ENCODE results near the gene ATXN1.
"Not testable (repeated sequence)": the region's sequence is repeated elsewhere in the genome, so short reads cannot be mapped to it uniquely, and the experiment has no call there.

ATXN1 gene

GRCh38 chr6:16270178-16270794 is 491.0 kb downstream of the ATXN1 start:
- Histone ChIP-seq H3K4me3 (ENCODE audit: low read length) (no peak overlapping the region), H3K27me3 (ENCODE audit: control insufficient read depth, insufficient read depth, low read length) (no peaks in the 10 kb centered on the region), H3K9me3 (ENCODE audit: control insufficient read depth, insufficient read depth, low read length) (no peaks in the 10 kb centered on the region; the same call in 1 of the 2 replicates), H3K27ac (ENCODE audit: low read length) (no peak overlapping the region), H3K36me3 (ENCODE audit: control insufficient read depth, insufficient read depth, low read length) (no peaks in the 10 kb centered on the region), H3K4me1 (ENCODE audit: control insufficient read depth, insufficient read depth, low read length) (no peaks in the 10 kb centered on the region)
- no peak for DNase-seq (ENCODE audit: low read depth, low spot score)
- no CpG with 5 or more reads among the region's 5 CpGs for WGBS (ENCODE audit: insufficient coverage, insufficient read length)

- not testable (repeated sequence) for H3K27ac ChIP-seq (ENCODE audit: low read length); H3K27me3 ChIP-seq (ENCODE audit: control insufficient read depth, insufficient read depth, low read length); DNase-seq (ENCODE audit: low read depth, low spot score); H3K9me3 ChIP-seq (ENCODE audit: control insufficient read depth, insufficient read depth, low read length); H3K4me3 ChIP-seq (ENCODE audit: low read length); H3K4me1 ChIP-seq (ENCODE audit: control insufficient read depth, insufficient read depth, low read length); H3K36me3 ChIP-seq (ENCODE audit: control insufficient read depth, insufficient read depth, low read length)
- WGBS (ENCODE audit: insufficient coverage, insufficient read length) = no CpG with 5 or more reads among the region's 7 CpGs
Observed at GRCh38 chr6:16269442-16270070, 491.7 kb downstream of the ATXN1 start.

GRCh38 chr6:16267428-16268263 is 493.6 kb downstream of the ATXN1 start:
- no peak for DNase-seq (ENCODE audit: low read depth, low spot score)
- no peak overlapping the region for H3K27ac ChIP-seq (ENCODE audit: low read length)
- no peak overlapping the region for H3K4me3 ChIP-seq (ENCODE audit: low read length)
- no CpG with 5 or more reads among the region's 23 CpGs for WGBS (ENCODE audit: insufficient coverage, insufficient read length)
- H3K36me3 ChIP-seq (ENCODE audit: control insufficient read depth, insufficient read depth, low read length) = no peaks in the 10 kb centered on the region
- H3K27me3 ChIP-seq (ENCODE audit: control insufficient read depth, insufficient read depth, low read length) = no peaks in the 10 kb centered on the region
- H3K4me1 ChIP-seq (ENCODE audit: control insufficient read depth, insufficient read depth, low read length) = 0 out of 2 replicates have a peak, but pooled peaks cover 1% of the 10 kb centered on the region
- H3K9me3 ChIP-seq (ENCODE audit: control insufficient read depth, insufficient read depth, low read length) = no peaks in the 10 kb centered on the region

GRCh38 chr6:16265351-16266341 is 495.6 kb downstream of the ATXN1 start:
- H3K27me3 ChIP-seq (ENCODE audit: control insufficient read depth, insufficient read depth, low read length) = no peaks in the 10 kb centered on the region
- H3K9me3 ChIP-seq (ENCODE audit: control insufficient read depth, insufficient read depth, low read length) = no peaks in the 10 kb centered on the region
- no peaks in the 10 kb centered on the region for H3K36me3 ChIP-seq (ENCODE audit: control insufficient read depth, insufficient read depth, low read length)
- no CpG with 5 or more reads among the region's 31 CpGs for WGBS (ENCODE audit: insufficient coverage, insufficient read length)
- DNase-seq (ENCODE audit: low read depth, low spot score) = no peak
- 0 out of 2 replicates have a peak, but pooled peaks cover 1% of the 10 kb centered on the region for H3K4me1 ChIP-seq (ENCODE audit: control insufficient read depth, insufficient read depth, low read length)
- no peak overlapping the region for H3K27ac ChIP-seq (ENCODE audit: low read length)
- no peak overlapping the region for H3K4me3 ChIP-seq (ENCODE audit: low read length)

GRCh38 chr6:16264785-16265184 is 496.5 kb downstream of the ATXN1 start:
- H3K27ac ChIP-seq (ENCODE audit: low read length) = no peak overlapping the region
- H3K9me3 ChIP-seq (ENCODE audit: control insufficient read depth, insufficient read depth, low read length) = no peaks in the 10 kb centered on the region
- no peaks in the 10 kb centered on the region for H3K27me3 ChIP-seq (ENCODE audit: control insufficient read depth, insufficient read depth, low read length)
- no peak overlapping the region for H3K4me3 ChIP-seq (ENCODE audit: low read length)
- H3K4me1 ChIP-seq (ENCODE audit: control insufficient read depth, insufficient read depth, low read length) = 0 out of 2 replicates have a peak, but pooled peaks cover 1% of the 10 kb centered on the region
- no peaks in the 10 kb centered on the region for H3K36me3 ChIP-seq (ENCODE audit: control insufficient read depth, insufficient read depth, low read length)
- DNase-seq (ENCODE audit: low read depth, low spot score) = no peak
- WGBS (ENCODE audit: insufficient coverage, insufficient read length) = no CpG with 5 or more reads among the region's 2 CpGs

GRCh38 chr6:16263464-16264099 is 497.7 kb downstream of the ATXN1 start:
- not testable (repeated sequence) for H3K27ac ChIP-seq (ENCODE audit: low read length); DNase-seq (ENCODE audit: low read depth, low spot score); H3K9me3 ChIP-seq (ENCODE audit: control insufficient read depth, insufficient read depth, low read length); H3K36me3 ChIP-seq (ENCODE audit: control insufficient read depth, insufficient read depth, low read length); H3K4me1 ChIP-seq (ENCODE audit: control insufficient read depth, insufficient read depth, low read length); H3K4me3 ChIP-seq (ENCODE audit: low read length); H3K27me3 ChIP-seq (ENCODE audit: control insufficient read depth, insufficient read depth, low read length)
- WGBS (ENCODE audit: insufficient coverage, insufficient read length) = no CpG with 5 or more reads among the region's 13 CpGs

GRCh38 chr6:16262773-16263172 is 498.5 kb downstream of the ATXN1 start:
- no CpG with 5 or more reads among the region's 12 CpGs for WGBS (ENCODE audit: insufficient coverage, insufficient read length)
- H3K27me3 ChIP-seq (ENCODE audit: control insufficient read depth, insufficient read depth, low read length); H3K4me3 ChIP-seq (ENCODE audit: low read length): not testable (repeated sequence)

GRCh38 chr6:16260602-16261001 is 500.7 kb downstream of the ATXN1 start:
- not testable (repeated sequence) for H3K36me3 ChIP-seq (ENCODE audit: control insufficient read depth, insufficient read depth, low read length); H3K27ac ChIP-seq (ENCODE audit: low read length)
- WGBS (ENCODE audit: insufficient coverage, insufficient read length) = no CpG with 5 or more reads among the region's 9 CpGs

More at GRCh38 chr6:16262773-16263172, 498.5 kb downstream of the ATXN1 start:
- not testable (repeated sequence) for H3K36me3 ChIP-seq (ENCODE audit: control insufficient read depth, insufficient read depth, low read length); H3K9me3 ChIP-seq (ENCODE audit: control insufficient read depth, insufficient read depth, low read length); DNase-seq (ENCODE audit: low read depth, low spot score); H3K27ac ChIP-seq (ENCODE audit: low read length); H3K4me1 ChIP-seq (ENCODE audit: control insufficient read depth, insufficient read depth, low read length)

GRCh38 chr6:16259604-16260003 is 501.7 kb downstream of the ATXN1 start:
- DNase-seq (ENCODE audit: low read depth, low spot score); H3K9me3 ChIP-seq (ENCODE audit: control insufficient read depth, insufficient read depth, low read length); H3K36me3 ChIP-seq (ENCODE audit: control insufficient read depth, insufficient read depth, low read length); H3K4me1 ChIP-seq (ENCODE audit: control insufficient read depth, insufficient read depth, low read length); H3K27me3 ChIP-seq (ENCODE audit: control insufficient read depth, insufficient read depth, low read length); H3K4me3 ChIP-seq (ENCODE audit: low read length); H3K27ac ChIP-seq (ENCODE audit: low read length): not testable (repeated sequence)
- WGBS (ENCODE audit: insufficient coverage, insufficient read length) = no CpG with 5 or more reads among the region's 3 CpGs

More at GRCh38 chr6:16260602-16261001, 500.7 kb downstream of the ATXN1 start:
- H3K27me3 ChIP-seq (ENCODE audit: control insufficient read depth, insufficient read depth, low read length); H3K4me1 ChIP-seq (ENCODE audit: control insufficient read depth, insufficient read depth, low read length); DNase-seq (ENCODE audit: low read depth, low spot score); H3K4me3 ChIP-seq (ENCODE audit: low read length); H3K9me3 ChIP-seq (ENCODE audit: control insufficient read depth, insufficient read depth, low read length): not testable (repeated sequence)
